Myocyte (in vitro differentiated cells): Measurements from ENCODE around the gene AUTS2. TPM values are rescaled to one million over a fixed set of nuclear protein-coding genes. Genes with fewer than 3 reads are reported as not detected.

Experiments
- DNase-seq: peaks from one replicate; pipeline ENCODE4 v3.0.0-alpha.2; 2012; ENCODE audit warnings: low read depth
- total RNA-seq: library from RNA; depleted of rRNA; stranded (reverse); fragments of >200 nt; gene quantifications from 2 replicates; pipeline ENCODE4 v1.2.3, GENCODE V29; 2014

Gene AUTS2
- total RNA-seq, 1 donor from 2014 or later, result 4.4 TPM

DNA sequence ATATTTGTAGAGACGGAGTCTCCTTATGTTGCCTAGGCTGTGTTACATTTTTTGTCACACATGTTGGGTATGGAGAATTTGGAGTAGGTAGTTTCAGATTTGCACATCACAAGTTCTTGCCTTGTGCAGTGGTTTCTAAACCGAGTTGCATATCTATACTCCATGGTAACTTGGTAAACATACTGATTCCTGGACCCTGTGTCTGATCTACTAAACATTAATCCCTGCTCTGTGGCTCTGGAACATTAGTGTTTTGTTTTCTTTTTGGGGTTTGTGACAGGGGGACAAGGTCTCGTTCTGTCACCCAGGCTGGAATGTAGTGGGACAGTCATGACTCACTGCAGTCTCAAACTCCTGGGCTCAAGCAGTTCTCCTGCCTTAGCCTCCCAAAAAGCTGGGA is 24.7 kb downstream of the AUTS2 start:
- DNase-seq, result no peak

DNA sequence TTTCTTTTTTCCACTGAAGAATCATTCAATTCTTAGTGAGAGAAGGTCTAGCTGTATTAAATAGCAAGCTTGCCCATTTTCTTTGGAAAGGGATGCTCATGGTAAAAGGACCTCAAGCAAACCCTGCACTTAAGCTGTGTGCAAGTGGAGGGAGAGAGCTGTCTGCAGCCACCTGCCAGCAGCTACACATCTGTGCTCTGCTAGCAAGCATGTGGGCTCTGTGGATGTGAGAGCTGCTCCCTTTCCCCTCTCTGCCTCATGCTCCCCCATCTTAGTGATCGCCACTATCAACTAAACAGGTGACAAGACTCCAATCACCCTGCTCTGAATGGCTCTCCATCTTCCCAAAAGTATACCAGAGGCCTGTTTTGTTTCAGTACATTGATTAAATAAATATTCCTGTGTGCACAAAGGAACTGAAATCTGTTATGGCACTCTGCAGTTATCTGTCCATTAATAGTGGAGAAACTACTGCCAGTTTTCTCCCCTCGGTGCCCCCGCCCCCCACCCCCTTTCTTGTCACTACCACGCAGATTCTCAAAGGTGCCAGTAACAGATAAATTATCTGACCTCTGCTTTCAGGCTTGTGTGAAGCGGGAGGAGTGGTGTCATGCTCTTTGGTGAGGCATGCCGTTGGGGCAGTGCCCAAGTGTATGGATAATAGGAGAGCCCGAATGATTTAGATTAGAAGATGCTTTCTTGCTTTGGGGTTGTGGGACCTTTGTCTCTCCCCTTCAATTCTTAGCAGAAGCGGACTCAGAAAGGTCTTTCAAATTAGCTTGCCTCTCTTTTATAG is 26.4 kb downstream of the AUTS2 start:
- DNase-seq, result no peak

DNA sequence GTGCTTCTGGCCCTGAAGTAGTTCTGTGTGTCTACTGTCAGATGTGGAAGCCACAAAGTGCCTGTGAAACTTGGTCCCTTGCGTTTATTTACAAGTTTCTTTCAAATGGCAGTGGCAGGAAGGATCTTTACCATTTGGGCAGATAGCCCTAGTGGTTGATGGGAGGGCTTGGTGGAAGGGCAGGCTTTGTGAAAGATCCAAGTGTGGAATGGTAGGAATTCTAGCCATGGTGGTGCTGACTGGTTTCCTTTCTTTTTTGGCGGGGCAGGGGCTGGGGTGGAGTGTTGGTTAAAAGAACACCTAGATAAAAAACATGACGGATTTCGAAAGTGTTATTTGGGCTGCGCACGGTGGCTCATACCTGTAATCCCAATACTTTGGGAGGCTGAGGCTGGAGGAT is 27.0 kb downstream of the AUTS2 start:
- DNase-seq, result no peak

DNA sequence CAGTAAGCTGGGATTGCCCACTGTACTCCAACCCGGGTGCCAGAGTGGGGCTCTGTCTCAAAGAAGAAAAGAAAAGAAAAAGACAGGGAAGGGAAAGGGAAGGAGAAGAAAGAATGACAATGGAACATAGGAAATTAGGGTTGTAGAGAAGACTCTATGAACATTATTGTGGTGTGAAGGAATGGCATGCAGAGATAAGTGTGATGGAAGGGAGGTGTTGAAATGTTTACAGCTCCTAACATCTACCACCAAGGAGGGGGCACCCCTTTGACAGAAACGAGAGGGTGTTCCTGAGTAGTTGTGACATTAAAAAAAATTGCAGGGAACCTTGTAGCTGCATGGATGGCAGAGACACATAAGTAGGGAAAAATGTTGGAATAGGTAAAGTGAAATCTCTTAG is 27.5 kb downstream of the AUTS2 start:
- DNase-seq, result no peak

DNA sequence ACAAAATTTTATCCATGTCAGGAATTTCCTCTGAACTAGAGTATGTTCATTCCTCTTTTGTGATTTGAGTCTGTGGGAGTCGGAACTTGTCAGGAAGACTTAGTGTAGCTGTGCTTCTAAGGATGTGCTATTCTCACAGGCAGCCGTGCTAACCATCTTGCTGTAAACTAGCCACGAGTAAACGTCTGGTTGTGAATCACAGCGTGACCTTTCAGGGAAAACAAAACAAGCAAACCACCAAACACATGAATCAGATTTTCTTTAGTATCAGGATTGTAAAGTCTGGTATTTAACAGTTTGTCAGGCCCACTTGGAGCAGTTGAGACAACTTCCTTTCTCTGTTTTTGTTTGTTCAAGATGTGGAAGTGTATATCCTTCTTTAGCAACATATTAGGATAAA is 32.0 kb downstream of the AUTS2 start:
- no peak for DNase-seq

DNA sequence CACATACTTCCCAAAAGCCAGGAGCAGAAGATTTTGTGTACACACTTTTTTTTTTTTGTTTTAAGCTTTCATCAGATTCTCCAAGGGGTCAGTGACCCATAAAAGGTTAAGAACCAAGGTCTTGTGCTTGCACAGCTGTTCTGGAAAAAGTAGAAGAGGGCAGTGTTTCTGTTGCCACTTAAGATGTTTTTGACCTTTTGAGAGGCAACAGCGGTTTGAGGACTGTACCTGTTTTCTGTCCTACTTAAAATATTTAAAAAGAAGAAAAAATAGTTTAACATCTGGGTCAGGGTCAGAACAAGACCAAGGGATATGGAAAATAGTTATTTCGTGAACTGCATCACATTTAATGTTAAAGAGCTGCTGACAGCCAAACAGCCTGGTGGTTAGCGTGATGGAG is 32.9 kb downstream of the AUTS2 start:
- no peak for DNase-seq

DNA sequence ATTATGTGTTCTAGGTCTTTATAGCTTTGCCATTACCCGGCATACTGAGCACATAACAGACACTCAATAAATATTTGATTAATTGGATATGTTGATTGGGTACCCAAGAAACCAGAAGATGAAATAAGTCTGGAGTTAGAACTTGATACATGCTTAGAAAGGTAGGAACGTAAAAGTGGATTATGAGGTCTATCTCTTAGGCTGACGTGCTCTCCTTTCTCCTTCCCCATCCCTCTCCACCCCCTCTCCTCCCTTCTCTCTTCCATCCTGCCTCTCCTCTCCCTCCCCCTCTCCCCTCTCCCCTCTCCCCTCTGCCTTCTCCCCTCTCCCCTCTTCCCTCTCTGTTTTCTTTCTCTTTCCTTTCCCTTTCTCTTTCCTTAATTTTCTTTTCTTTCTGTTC is 34.0 kb downstream of the AUTS2 start:
- no peak for DNase-seq

DNA sequence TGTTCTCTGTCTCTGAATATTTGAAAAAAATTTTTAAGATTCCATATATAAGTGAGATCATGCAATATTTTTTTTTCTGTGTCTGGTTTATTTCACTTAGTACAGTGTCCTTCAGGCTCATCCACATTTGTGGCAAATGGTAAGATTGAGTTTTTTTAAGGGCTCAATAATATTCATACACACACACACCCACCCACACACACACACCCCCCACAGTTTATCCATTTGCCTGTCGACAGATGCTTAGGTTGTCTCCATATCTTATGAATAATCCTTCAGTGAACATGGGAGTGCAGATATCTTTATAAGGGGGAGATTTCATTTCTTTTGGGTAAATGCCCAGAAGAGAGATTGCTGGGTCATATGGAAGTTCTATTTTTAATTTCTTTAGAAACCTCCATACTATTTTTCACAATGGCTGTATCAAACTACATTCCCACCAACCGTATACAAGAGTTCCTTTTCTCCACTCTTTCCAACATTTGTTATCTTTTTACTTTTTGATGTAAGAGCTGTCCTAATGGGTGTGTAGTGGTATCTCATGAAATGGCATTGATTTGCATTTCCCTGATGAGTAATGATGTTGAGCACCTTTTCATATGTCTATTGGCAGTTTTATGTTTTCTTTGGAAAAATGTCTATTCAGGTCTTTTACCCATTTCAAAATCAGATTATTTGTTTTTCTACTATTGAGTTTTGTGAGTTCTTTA is 35.0 kb downstream of the AUTS2 start:
- DNase-seq, result no peak

DNA sequence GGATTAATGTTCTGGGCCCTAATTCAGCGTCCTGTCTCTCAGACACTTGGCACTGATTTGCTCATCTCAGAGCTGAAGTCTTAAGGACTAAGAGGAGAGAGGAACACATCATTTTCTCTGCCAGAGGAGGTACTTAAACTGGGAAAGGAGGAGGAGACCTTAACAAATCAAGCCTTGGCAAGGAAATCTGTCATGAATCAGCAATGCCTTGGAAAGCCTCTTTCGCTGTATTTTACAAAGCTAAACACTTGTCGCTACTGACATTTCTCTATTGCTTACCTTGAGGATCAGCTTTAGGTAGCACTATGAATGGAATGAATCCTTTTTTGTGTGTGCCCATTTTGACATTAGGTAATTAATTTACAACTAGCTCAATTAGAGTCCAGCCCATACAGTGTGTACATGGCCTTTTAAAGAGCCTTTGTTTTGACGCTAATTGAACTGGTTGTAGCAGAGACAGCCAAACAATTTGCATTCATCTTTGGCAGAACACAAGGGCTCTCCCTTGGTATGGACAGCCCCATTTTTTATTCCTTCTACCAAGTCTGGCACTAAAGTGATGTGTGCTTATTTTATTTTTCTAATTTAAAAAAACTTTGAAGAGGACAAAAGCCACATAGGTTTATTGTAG is 37.4 kb downstream of the AUTS2 start:
- no peak for DNase-seq

DNA sequence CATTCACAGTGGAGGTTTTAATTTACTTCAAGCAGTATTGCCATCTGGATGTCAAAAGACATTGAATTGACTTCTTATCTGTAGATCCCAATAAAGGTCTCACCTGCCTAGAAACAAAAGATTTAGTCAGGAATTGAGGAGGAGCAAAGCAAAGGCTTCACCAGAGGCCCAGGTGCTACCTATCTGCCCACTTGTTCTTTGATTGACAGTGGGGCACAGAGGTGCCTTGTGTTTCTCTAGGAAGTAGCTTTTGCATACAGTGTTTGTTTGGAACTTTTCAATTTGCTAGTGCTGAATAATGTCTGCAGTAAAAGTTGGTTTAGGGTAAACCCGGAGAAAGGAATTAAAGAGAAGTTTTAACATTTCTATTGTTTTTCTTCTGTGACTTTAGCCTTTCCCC is 40.4 kb downstream of the AUTS2 start:
- no peak for DNase-seq

DNA sequence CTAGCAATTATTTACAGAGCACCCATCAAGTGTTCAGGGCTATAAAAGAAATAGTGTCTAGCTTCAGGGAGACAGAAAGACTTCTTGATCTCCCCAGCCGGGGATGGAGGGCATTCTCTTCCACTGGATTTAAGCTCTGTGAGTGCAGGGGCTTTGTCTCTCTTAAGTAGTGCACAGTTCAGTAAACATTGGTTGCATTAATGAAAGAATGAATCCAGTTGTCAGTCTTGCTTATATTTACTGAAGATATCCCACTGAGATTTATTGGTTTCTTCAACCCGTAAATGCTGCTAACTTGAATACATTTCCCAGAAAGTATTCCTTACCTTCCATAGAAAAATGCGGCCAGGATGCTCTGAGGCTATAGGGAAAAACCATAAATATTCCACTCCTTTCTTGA is 41.9 kb downstream of the AUTS2 start:
- DNase-seq, result no peak

DNA sequence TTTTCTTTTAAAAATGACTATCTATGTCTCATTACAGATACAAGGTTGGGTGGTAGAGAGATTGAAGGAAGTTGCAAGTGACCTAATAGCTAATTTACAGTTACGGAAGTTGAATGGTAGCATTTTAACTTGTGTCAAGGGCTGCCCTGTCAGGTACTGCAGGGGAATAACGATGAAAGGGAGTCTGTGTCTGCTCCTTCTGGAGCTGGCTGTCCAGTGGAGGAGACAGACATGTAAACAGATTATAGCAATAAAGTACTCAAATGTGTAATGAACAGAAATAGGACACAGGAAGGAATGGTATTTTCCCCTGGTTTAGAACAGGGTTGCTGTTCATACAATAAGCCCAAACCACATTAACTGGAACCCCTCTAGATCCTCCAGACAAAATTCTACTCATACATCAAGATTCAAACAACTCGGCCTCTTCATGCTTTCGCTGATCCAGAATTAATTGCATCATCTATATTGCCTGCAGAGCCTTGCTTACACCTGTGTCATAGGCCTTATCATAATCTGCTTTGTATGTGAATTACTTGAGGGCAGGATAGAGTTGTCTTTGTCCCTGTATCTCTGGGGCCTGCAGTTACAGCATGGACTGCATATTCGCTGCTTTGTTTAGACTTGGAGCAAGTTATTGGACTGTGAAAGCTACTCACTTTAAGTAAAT is 42.8 kb downstream of the AUTS2 start:
- DNase-seq, result no peak

DNA sequence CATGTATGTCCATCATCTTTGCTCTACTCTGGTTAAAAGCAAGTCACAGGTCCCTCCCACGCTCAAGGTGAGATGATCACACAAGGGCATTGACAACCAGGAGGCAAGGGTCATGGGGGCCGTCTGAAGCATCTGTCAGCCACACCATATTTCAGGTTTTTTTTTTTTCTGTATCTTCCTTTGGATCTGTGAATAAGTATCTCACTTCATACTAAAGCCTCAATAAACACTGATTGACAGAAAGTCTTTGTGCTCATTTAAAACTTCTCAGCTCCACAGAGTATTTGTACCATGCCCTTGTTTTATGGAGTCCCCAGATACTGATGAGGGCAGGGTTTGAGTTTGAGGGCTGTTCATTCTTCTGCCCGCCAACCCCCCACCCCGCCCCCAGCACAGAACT is 45.0 kb downstream of the AUTS2 start:
- DNase-seq, result no peak

DNA sequence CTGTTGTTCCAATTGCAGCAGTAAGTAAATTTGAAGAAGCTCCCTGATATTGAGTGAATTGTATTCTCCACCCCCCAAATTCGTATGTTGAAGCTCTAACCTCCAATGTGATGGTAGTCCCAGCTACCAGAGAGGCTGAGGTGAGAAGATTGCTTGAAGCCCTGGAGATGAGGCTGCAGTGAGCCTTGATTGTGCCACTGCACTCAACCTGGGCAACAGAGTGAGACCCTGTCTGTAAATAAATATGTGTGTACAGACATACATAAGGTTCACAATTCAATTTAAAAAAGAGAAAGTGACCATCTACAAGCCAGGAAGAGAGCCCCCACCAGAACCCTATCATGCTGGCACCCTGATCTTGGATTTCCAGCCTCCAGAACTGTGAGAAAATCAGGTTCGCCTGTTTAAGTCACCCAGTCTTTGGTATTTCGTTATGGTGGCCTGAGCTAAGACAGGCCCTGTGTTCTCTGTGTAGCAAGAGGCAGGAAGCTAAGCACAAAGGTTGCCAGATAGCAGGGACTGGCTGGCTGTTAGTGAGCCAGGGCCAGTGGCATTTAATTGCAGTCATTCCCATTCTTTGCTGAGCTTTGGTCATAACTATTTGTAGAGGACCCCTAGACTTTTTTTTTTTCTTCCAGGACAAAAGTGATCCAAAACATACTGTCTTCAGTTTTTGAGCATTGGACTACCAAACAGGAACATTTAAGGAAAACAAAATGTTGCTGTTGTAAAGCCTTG is 45.6 kb downstream of the AUTS2 start:
- no peak for DNase-seq

DNA sequence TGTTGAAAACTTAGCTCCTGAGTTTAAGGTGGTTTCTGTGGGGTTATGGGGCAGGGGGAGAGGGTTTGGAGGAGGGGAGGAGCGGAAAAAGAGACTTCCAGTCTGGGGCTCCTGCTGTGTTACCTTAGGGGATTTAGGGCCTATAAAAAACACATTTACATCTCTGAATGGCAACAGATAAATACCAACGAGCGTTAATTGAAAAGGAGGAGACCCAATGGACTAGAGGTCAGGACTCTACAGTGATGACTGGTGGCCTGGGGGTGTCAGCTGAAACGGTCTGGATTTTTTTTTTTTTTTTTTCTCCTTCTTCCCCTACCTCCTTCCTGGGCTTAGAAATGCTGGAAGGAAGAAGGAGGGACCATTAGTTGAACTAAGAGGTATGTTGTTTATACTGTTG is 47.4 kb downstream of the AUTS2 start:
- DNase-seq, result no peak

DNA sequence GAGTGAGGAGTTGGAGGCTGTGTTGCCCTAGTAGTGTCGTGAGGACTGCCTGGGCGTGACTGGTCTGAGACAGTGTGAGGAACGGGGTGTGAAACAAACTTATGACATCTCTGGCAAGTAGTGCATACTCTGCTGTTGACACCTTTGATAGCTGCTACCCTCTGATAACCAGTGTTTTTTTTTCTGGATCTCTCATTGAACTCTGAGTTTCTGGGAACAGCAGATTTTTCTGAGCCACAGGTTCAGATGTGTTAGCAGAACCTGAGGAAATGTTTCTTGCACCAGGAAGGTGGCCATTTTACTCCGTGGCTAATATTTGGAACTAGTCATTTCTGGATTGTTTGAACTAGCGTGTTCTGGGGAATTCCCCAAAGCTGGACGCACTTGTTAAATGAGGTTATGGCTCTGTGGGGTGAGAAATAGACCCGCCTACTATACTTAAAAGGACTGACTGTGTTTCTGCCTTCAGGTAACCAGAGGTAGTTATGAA is 52.9 kb downstream of the AUTS2 start:
- DNase-seq, result no peak

DNA sequence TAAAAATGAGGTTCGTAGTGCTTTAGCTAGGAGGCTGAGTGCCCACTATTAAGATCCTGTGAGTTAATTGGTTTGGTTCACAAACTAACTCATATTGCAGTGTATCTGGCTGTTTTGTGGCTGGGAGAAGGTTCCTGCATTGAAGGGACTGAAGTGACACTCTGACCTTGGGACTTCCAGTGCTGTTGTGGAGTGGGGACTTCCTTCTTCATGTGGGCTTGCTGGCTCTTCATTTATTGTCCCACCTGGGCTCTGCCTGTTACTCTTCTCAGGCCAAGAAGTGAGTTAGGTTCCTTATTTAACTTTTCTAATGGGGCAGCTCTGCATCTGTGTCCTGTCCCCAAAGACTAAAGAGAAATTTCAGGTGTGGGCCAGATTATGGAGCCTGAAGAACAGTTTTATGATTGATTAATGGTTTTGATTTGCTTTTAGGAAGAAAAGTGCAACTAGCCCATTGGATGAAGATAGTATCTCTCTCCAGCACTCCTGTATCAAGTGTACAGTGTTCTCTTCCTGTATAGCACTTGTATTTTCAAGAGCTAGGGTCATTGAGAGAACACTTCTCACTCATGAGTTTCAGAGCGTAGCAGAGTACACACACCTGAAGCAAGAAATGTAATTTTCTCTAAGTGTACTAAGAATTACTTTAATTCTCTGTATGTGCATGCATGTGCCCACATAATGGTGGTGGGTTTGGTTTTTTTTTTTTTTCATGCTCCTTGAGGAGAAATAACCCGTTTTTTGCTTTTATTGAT is 54.8 kb downstream of the AUTS2 start:
- no peak for DNase-seq

DNA sequence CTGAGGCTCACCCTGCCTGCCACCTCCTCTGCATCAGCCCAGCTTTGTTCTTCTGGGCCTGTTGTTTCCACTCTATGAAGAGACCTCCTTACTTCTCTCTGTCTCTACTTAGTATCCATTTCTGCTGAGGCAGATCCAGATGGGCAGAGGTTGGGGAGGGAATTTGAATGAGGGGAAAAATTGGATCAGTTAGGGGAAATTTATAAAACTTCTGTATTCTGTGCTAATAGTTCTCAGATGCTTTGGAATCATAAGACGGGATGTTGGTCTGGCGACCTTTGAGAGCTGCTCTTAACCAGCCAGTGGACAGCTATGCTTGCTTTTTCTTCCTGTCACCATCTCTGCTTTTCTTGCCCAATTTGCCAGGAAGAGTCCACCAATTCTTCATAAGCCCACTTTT is 55.5 kb downstream of the AUTS2 start:
- DNase-seq, result no peak

DNA sequence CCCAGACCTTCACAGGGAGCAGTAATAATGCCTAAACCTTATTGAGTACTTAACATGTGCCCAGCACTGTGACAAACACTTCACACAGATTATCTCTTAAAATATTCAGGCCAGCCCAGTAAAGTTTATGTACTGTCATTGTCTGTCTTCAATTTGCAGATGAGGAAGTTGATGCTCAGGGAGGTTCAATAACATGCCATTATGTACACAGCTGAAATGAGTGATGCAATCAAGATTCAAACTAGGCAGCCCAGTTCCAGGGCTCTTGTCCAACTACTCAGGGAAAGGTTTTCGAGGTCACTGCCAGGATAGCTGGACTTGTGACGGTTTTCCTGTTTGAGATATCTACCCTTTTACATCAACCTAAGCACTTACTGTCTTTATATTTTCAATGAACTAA is 56.1 kb downstream of the AUTS2 start:
- DNase-seq, result no peak
